Measurements from ENCODE around the gene MIPEP.

MIPEP gene

GRCh38 chr13:23811366-23812062 is 77.7 kb downstream of the MIPEP start:
- DNase-seq (ENCODE audit: extremely low read depth in 1 of 2, low read depth in 1 of 2) = no peak

DNA sequence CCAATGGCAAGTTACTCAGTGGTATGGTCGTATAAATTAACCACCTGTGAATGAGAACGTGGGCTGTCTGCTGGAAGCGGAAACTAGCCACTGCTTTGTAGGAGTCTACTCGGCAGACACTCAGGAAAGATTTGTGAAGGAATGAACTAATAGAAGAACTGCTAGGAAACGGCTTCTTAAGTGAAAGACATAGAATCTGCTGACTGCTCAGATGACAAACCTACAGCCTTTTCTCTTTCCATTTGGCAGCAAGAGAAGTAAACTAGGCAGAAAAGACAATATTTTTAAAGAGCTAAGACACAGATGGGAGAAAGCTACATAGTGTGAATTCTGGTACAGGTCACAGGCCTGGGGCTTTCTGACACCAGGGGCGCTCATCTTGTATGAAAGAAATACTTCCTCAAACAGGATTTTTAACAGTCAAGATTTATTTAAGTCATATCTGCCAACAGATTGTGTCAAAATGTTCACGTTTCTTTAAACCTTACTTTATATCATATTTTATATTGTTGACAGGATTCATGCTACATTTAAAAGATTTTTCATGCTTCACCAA is 78.4 kb downstream of the MIPEP start:
- no peak for DNase-seq (ENCODE audit: extremely low read depth in 1 of 2, low read depth in 1 of 2)

DNA sequence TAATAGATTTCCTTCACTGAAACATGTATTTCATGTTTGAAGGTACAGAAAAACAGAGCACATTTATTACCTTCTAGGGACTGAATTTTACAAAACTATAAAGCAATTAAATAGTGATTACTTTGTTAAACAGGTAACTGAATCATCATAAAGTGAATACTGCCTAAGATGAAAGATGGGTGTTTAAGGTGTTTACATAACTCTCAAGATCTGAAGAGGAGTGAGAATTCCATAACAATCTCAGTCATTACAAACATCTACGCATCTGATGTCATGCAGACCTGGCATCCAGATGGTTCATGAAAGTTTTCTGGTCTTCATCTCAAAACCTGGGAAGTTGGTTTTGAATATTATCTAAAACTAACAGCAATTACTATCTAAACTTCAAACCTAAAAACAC is 80.4 kb downstream of the MIPEP start:
- DNase-seq (ENCODE audit: extremely low read depth in 1 of 2, low read depth in 1 of 2) = no peak

GRCh38 chr13:23806874-23807526 is 82.2 kb downstream of the MIPEP start:
- no peak for DNase-seq (ENCODE audit: extremely low read depth in 1 of 2, low read depth in 1 of 2)

DNA sequence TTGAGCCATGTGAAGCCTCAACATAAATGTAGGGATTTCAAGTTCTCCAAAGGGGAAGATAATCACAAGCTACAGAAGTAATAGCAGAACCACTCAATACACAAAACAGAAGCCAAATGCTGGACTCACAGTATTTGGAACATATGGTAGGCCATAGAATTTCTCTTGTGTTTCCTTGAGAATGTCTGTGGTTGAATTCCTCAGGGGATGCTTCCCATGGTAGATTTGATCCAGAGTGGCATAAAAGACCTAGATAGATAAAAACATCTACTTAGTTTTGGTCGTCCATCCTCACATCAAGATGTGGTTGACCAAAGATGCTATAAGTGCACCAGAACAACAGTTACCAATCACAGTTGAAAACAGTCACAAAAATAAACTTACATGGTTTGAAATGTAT is 83.4 kb downstream of the MIPEP start:
- no peak for DNase-seq (ENCODE audit: extremely low read depth in 1 of 2, low read depth in 1 of 2)

DNA sequence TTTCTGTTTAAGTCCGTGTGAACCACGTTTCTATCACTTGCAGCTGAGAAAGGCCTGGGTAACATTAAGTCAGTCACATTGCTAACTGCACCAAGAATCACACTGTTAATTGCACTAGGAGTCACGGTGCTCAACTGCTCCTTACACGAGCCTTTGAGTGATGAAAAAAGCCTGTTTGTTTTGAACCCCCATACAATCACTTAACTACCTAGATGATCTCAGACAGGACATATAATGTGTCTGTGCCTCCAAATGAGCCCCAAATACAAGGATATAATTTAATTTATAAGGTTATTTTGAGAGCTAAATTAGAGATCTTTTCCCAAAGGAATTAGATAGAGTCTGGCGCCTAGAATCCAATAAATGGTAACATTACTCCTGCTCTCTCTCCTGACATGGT is 84.1 kb downstream of the MIPEP start:
- DNase-seq (ENCODE audit: extremely low read depth in 1 of 2, low read depth in 1 of 2) = no peak

- DNase-seq (ENCODE audit: extremely low read depth in 1 of 2, low read depth in 1 of 2) = no peak
Observed at GRCh38 chr13:23804166-23804565, 85.0 kb downstream of the MIPEP start.

DNA sequence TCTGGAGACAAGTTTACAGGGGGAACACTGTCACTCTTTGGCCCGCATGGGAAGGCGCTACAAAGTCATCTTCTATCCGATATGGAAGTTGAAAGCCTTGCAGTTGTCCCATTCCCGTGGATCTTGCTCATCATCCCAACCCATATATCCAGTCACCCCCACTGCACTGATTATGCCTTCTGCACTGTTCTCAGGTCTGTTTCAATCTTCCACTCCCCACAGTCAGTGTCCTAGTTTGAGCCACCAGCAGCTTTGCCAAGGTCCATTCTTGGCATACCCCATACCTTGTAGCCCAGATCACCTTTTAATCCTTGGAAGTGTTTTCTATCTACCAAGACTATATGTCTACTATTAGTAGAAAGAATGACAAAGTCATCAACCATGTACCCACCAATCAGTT is 88.1 kb downstream of the MIPEP start:
- no peak for DNase-seq (ENCODE audit: extremely low read depth in 1 of 2, low read depth in 1 of 2)

DNA sequence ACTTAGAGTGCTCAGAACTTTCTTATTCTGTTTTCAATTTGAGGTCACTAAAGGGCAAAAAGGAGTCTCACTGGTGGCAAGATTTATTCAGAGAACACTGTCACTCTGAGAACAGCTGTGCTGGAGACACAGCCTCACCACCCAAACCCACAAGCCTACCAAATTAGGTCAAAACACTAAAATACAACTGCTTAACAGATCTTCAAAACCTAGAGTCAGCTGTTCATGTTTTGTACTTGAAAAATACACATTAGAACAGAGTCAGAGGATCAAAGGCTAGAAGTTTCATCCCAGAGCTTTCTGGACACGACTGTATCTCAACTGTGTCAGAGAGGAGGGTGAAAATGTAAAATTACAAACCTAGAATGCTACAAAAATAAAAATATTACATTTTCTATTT is 89.3 kb downstream of the MIPEP start:
- no peak for DNase-seq (ENCODE audit: extremely low read depth in 1 of 2, low read depth in 1 of 2)

DNA sequence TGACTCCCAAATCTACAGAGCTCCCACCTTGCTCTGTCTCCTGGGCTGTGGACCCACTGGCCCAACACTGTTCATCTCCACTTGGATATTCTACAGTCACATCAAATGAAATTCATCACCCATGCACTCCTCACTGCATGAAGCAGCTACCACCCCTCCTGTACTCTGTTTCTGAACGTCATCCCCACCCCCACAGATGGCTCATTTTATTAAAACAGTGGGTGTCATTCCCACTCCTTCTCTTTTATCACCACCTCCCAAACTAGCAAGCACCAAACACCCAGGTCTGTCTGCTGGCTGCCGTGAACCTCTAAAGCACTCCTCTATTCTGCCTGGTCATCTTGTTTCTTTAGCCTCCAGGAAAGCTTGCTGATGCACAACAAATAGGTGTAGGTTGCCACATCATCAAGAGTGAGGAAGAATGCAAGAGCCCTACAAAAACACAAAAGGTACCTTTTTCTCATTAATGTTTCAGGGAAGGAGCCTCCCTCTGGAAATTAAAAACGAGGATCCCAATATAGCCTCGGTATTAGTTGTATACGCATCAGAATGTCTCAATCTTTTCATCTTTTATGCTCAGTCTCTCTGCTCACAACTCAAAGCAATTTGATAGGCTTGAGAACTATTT is 91.8 kb downstream of the MIPEP start:
- DNase-seq (ENCODE audit: extremely low read depth in 1 of 2, low read depth in 1 of 2) = no peak

- no peak for DNase-seq (ENCODE audit: extremely low read depth in 1 of 2, low read depth in 1 of 2)
Observed at GRCh38 chr13:23796551-23796950, 92.6 kb downstream of the MIPEP start.

- DNase-seq (ENCODE audit: extremely low read depth in 1 of 2, low read depth in 1 of 2) = no peak
Observed at GRCh38 chr13:23794267-23795161, 94.7 kb downstream of the MIPEP start.

GRCh38 chr13:23793711-23794110 is 95.5 kb downstream of the MIPEP start:
- no peak for DNase-seq (ENCODE audit: extremely low read depth in 1 of 2, low read depth in 1 of 2)

GRCh38 chr13:23792680-23793079 is 96.5 kb downstream of the MIPEP start:
- no peak for DNase-seq (ENCODE audit: extremely low read depth in 1 of 2, low read depth in 1 of 2)

DNA sequence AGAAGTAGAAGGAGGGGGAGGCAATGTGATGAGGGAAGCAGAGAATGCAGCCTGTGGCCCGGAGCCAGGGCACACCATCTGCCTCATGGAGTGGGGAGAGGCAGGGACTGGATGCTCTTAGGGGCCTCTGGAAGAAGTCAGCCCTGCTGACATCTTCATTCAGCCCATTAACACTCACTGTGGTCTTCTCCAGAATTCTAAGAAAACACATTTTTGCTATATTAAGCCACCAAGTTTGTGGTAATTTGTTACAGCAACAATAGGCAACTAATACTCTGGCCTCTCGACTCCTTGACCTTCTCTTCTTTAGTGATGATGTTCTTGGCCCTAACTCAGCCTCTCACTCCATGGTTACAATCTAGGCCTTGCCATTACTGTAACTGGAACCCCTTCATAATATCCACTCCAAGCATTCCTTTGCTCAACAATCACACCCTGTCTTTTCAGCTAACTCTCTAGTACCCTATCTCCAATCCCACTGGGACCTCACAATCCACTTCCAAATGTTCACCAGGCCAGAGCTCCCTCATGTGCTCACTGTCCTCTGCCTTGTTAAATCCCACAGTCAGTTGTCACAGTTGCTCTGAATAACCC is 98.5 kb downstream of the MIPEP start:
- DNase-seq (ENCODE audit: extremely low read depth in 1 of 2, low read depth in 1 of 2) = no peak

DNA sequence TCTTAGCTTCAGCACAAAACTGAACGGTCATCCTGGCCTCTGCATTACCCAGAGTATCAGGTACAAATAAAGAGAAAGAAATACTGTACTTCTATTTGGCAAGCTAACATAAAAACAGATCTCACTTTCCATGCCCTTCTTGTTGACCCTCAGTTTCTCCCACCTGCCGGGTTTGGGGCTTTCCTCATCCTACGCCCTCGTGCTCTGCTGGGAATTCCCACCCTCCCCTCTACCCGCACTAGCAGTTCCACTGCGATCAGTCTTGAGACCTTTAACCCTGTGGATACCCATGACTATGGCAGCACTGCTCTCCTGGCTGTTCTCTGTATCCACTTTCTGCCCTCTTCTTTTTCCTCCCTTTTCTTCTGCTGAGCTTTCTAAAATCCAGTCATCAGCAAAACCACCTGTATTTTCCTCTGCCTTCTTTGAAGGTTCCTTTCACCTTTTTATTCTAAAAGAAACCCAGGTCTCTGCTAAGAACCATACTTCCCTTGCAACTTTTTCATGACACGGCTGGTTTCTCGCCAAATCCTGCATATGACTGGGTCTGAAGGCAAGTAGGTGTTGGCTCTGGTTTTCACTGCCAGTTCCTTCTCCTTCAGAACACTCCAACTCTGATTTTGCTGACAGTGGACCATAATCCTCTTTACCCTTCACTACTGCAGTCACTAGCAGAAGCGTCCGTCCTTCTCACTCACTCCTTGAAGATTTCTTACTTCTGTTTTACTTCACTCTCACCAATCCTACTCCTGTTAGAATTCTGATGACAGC is 99.4 kb downstream of the MIPEP start:
- DNase-seq (ENCODE audit: extremely low read depth in 1 of 2, low read depth in 1 of 2) = no peak

- no peak for DNase-seq (ENCODE audit: extremely low read depth in 1 of 2, low read depth in 1 of 2)
Observed at GRCh38 chr13:23788459-23788858, 100.7 kb downstream of the MIPEP start.

DNA sequence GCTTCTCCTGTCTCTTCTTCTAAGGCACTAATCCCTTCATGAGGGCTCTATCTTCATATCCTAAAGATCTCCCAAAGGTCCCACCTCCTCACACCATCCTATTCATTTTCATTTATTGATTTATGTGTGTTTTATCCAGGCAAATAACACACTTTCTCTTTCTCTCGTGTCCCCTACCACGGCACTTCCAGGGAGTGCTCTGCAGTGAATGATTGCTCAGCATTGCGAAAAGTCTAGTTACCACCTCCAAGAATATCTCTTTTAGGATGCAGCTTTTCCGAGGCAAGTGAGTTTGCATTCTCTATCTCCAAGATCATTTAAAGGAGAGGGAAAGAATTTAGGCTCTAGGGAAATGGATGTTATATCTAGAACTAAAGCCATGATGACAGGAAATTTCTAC is 101.7 kb downstream of the MIPEP start:
- no peak for DNase-seq (ENCODE audit: extremely low read depth in 1 of 2, low read depth in 1 of 2)

GRCh38 chr13:23786607-23787006 is 102.6 kb downstream of the MIPEP start:
- no peak for DNase-seq (ENCODE audit: extremely low read depth in 1 of 2, low read depth in 1 of 2)

DNA sequence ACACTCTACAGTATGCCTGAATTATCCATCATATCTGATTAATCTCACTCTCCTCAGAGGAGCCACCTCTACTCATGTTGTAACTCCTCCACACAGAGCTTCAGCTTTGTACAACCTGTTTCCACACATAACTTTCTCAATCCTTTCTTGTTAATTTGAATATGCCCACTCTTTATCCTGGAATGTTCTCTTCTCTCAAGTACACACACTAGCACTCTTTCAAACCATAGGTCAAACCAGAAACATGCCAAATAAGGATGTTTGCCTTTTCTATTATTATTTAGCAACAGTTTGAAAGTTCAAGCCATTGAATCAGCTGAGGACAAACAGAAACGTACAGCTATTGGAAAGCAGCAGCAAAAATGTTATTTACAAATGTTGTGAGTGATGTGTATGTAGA is 110.3 kb downstream of the MIPEP start:
- no peak for DNase-seq (ENCODE audit: extremely low read depth in 1 of 2, low read depth in 1 of 2)
